Heart right ventricle (tissue), 16 donors: ENCODE measurements around the gene MGST2. TPM values are rescaled to one million over a fixed set of nuclear protein-coding genes. Genes with fewer than 3 reads are reported as not detected.

Source experiments
- ATAC-seq, 8 donors: fragments of 200-7000 bp; cut with Tn5 transposase; one replicate each; pipeline ENCODE4 v1.9.1; 2020; ENCODE audit warnings: mild to moderate bottlenecking in 8 of 8, moderate library complexity in 8 of 8, moderate number of reproducible peaks in 1 of 8
- DNase-seq, 2 donors: peaks; one replicate each; pipeline ENCODE4 v3.0.0-alpha.2; 2020
- H3K27ac ChIP-seq, 10 donors: fragments of 200-600 bp; sonication (generic) in 2 of 10; one replicate each; pipeline versions ENCODE4 v1.5.0 to v1.8.0; 2020 to 2022; ENCODE audit warnings: mild to moderate bottlenecking in 3 of 10
- H3K27me3 ChIP-seq, 7 donors: fragments of 200-600 bp; one replicate each; pipeline ENCODE4 v1.8.0; 2021 to 2022; ENCODE audit warnings: mild to moderate bottlenecking in 2 of 7
- H3K36me3 ChIP-seq, 9 donors: fragments of 200-600 bp; sonication (generic) in 1 of 9; one replicate each; pipeline versions ENCODE4 v1.5.0 to v1.8.0; 2020 to 2022; ENCODE audit warnings: mild to moderate bottlenecking in 2 of 9
- H3K4me1 ChIP-seq, 9 donors: fragments of 200-600 bp; sonication (generic) in 1 of 9; one replicate each; pipeline versions ENCODE4 v1.5.0 to v1.8.0; 2020 to 2022; ENCODE audit warnings: mild to moderate bottlenecking in 4 of 9
- H3K4me3 ChIP-seq, 10 donors: fragments of 200-600 bp; sonication (generic) in 2 of 10; one replicate each; pipeline versions ENCODE4 v1.5.0 to v1.8.0; 2020 to 2022; ENCODE audit warnings: mild to moderate bottlenecking in 7 of 10, moderate library complexity in 2 of 10
- H3K9me3 ChIP-seq, 11 donors: fragments of 200-600 bp in 10 of 11; sonication (generic) in 2 of 11; one replicate each; pipeline versions ENCODE4 v1.5.0 to v1.8.0; 2013 to 2022; ENCODE audit warnings: mild to moderate bottlenecking in 2 of 11, control low read depth in 1 of 11, moderate library complexity in 1 of 11
- CTCF ChIP-seq, 9 donors: fragments of 200-600 bp; sonication (generic) in 2 of 9; IDR thresholded peaks; one replicate each; pipeline versions ENCODE4 v1.5.0 to v1.8.0; 2021 to 2022; ENCODE audit warnings: antibody characterized with exemption in 9 of 9, mild to moderate bottlenecking in 5 of 9, moderate library complexity in 1 of 9
- WGBS, 2 donors: extraction: QIAGEN DNeasy Blood & Tissue Kit; methylation state at CpG; one replicate each; pipeline ENCODE4 v1.1.7; 2013; ENCODE audit warnings: inconsistent platforms in 1 of 2; 5-methylcytosine and 5-hydroxymethylcytosine counted together
- intact Hi-C, 10 donors: fragments of 100-400 bp; cut with DNase I; formaldehyde crosslinking; loops; one replicate each; pipeline versions ENCODE4 v1.11.1 to v1.14.2; 2022
- polyA plus RNA-seq, 2 donors: library from polyadenylated mRNA; stranded (reverse); fragments of 200-250 nt; gene quantifications; one replicate each; pipeline ENCODE4 v1.2.3, GENCODE V29; 2013
- total RNA-seq, 10 donors: library from RNA; stranded (reverse); fragmentation: NEBNext Ultra II Directional in 3 of 10; extraction: Animal tissue kit (Norgen Biotek cat#: 25700) in 3 of 10; gene quantifications; one replicate each; pipeline versions ENCODE4 v1.2.1 to v1.2.4, GENCODE V29; 2021 to 2023
- donor health status: Arrhythmogenic right ventricular cardiomyopathy.
- donor health status: ischemic (EF 13 %, LVEDD 7.1; RV severe dilation, severe dysfunction).
- donor health status: healthy with polysubstance abuse.
- donor health status: DM: no; HTN: yes; CAD: no.
- donor health status: DM: no; HTN: no; CAD: no.
- donor health status: ischemic (EF 25% LVEDD 6.9; RV normal size, moderate dysfunction).
- donor health status: ischemic (EF 25% LVEDD 5.7; RV mildly dilated, moderate dysfunction).
- donor health status: healthy.
- donor health status: DM: yes; HTN: yes; CAD: no.
- donor health status: Ischemic cardiomyopathy.
- donor health status: ischemic (EF 35%, LVEDD 5.7; RV mildly dilated, moderate dysfunction).
- donor health status: nonischemic (EF 11% LVEDD 7.7; RV severe dilation, severe dysfunction).
- donor health status: DM: yes; HTN: yes; CAD: no.
- donor health status: PGD.
- donor health status: ischemic (EF 29% LVEDD 5.4; RV normal size, mild dysfunction).
- donor health status: nonischemic (EF 23%, LVEDD 6.1; RV moderate dilation, normal function).

Gene MGST2
- total and polyA plus RNA-seq, 12 donors: 97.6 to 203 (median 107) TPM

GRCh38 chr4:139654516-139654915 is 11.1 kb upstream of the MGST2 start:
- Histone ChIP-seq H3K27me3 (no peaks in the 10 kb centered on the region), H3K4me1 (peaks cover 0 to 30% (median 17%) of the 10 kb centered on the region in 9 donors), H3K4me3 (no peak overlapping the region), H3K9me3 (no peaks in the 10 kb centered on the region), H3K36me3 (no peaks in the 10 kb centered on the region), H3K27ac (no peak overlapping the region)
- DNase-seq: no peak
- intact Hi-C loops: loop anchor here in 7 of 10 donors (5.0 to 10.0 kb wide), 8 partner anchors 47 to 622 kb away; no protein-coding TSS in a partner anchor
- WGBS, 2 donors: 55 to 69% methylated on average over 4 of the region's 4 CpGs
- no peak for ATAC-seq
- TF ChIP-seq CTCF (IDR thresholded peaks at IDR 0.05): no peak

GRCh38 chr4:139655116-139655515 is 10.5 kb upstream of the MGST2 start:
- Histone ChIP-seq H3K27ac (no peak overlapping the region), H3K27me3 (no peaks in the 10 kb centered on the region), H3K4me3 (no peak overlapping the region), H3K4me1 (peaks cover 0 to 35% (median 17%) of the 10 kb centered on the region in 9 donors), H3K36me3 (no peaks in the 10 kb centered on the region), H3K9me3 (no peaks in the 10 kb centered on the region)
- ATAC-seq (peak in 7 of 8 donors; percentile 22 to 56 (median 37)), DNase-seq (no peak)
- peak in 8 of 9 donors; percentile 24 to 62 (median 39) for TF ChIP-seq CTCF (IDR thresholded peaks at IDR 0.05)
- intact Hi-C loops: loop anchor here in 4 of 10 donors (10.0 kb wide), 4 partner anchors 160 to 620 kb away; no protein-coding TSS in a partner anchor
- 39 to 48% methylated on average over 3 of the region's 3 CpGs for WGBS, 2 donors

- peak overlapping the region in 3 of 10 donors; percentile 30 to 72 (median 62) for H3K27ac ChIP-seq
- no peak overlapping the region for H3K4me3 ChIP-seq
- no peaks in the 10 kb centered on the region for H3K36me3 ChIP-seq
- WGBS, 2 donors: 18 to 32% methylated on average over 13 of the region's 13 CpGs
- TF ChIP-seq CTCF (IDR thresholded peaks at IDR 0.05): peak; percentile 71 to 89 (median 84)
- H3K4me1 ChIP-seq: peaks cover 0 to 40% (median 21%) of the 10 kb centered on the region in 9 donors
- intact Hi-C loops: loop anchor here in 4 of 10 donors (10.0 kb wide), 4 partner anchors 162 to 622 kb away; no protein-coding TSS in a partner anchor
- H3K27me3 ChIP-seq: no peaks in the 10 kb centered on the region
- ATAC-seq (peak; percentile 44 to 77 (median 72)), DNase-seq (peak; percentile 41 to 62)
- no peaks in the 10 kb centered on the region for H3K9me3 ChIP-seq
Measured at GRCh38 chr4:139656614-139657486, 8.8 kb upstream of the MGST2 start.

GRCh38 chr4:139658185-139658584 is 7.4 kb upstream of the MGST2 start:
- no peak overlapping the region for H3K4me3 ChIP-seq
- intact Hi-C loops: loop anchor here in 4 of 10 donors (10.0 kb wide), 4 partner anchors 163 to 623 kb away; no protein-coding TSS in a partner anchor
- no peaks in the 10 kb centered on the region for H3K9me3 ChIP-seq
- H3K36me3 ChIP-seq: no peaks in the 10 kb centered on the region
- DNase-seq (no peak), ATAC-seq (no peak)
- peak overlapping the region in 5 of 10 donors; percentile 23 to 72 (median 58) for H3K27ac ChIP-seq
- WGBS, 2 donors: 93% methylated on average over 4 of the region's 4 CpGs
- H3K27me3 ChIP-seq: no peaks in the 10 kb centered on the region
- no peak for TF ChIP-seq CTCF (IDR thresholded peaks at IDR 0.05)
- peaks cover 0 to 40% (median 21%) of the 10 kb centered on the region in 9 donors for H3K4me1 ChIP-seq
